ENCODE results near the gene SCPEP1.

GRCh38 chr17:56933868-56934267, 44.1 kb upstream of the SCPEP1 start:
- TF ChIP-seq CTCF (IDR thresholded peaks at IDR 0.05) = no peak
- TF ChIP-seq POLR2A (IDR thresholded peaks at IDR 0.05) = no peak
